Upper lobe of left lung (tissue), 4 donors: ENCODE data around the gene GCK.

Experiments used
- CTCF ChIP-seq, 6 experiments: fragments of 450-650 bp in 4 of 6; fragments of 200-600 bp in 2 of 6; sonication (generic) in 2 of 6; IDR thresholded peaks; one replicate each; pipeline ENCODE4 v1.5.1; 2016 to 2019; ENCODE audit warnings: antibody characterized with exemption in 6 of 6
- POLR2A ChIP-seq, 4 donors: fragments of 450-650 bp; IDR thresholded peaks; one replicate each; pipeline ENCODE4 v1.5.1; 2016 to 2017; ENCODE audit warnings: antibody characterized with exemption in 4 of 4, mild to moderate bottlenecking in 2 of 4

DNA sequence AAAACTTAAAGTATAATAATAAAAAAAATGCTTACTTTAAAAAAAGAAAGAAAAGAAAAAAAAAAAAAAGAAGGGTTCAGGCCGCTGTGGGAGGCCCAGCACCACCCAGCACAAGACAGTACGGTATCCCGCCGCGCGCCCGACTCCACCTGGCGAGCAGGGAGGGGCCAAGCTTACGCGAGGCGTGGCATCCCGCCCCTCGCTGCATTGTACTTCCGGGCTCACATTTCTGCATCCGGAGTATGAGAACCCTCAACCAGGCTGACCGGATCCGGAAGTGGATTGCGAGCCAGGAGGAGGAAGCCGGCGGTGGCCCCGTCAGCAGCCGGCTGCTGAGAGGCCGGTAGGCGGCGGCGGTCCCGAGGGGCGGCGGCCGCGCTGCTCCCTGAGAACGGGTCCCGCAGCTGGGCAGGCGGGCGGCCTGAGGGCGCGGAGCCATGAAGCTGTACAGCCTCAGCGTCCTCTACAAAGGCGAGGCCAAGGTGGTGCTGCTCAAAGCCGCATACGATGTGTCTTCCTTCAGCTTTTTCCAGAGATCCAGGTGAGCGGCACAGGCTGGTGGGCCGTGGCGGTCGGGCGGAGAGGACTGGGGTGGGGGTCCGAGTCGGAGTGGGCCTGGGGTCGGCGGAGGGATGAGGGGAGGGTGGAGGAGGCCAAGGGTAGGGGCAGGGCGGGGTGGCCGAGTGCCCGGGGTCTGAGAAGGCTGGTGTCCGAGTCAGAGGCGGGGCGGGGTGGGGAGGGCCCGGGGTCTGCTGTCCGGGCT lies 11.6 kb upstream of the GCK start, which contains the start of gene YKT6:
- TF ChIP-seq CTCF (IDR thresholded peaks at IDR 0.05) (peak; percentile 61 to 91 (median 82)), POLR2A (IDR thresholded peaks at IDR 0.05) (peak in 2 of 4 donors; percentile 49 to 89)
